ENCODE data around the gene NCL. TPM values are rescaled to one million over a fixed set of nuclear protein-coding genes. Genes with fewer than 3 reads are reported as not detected.
A peak's percentile ranks its signal among the peaks of the same experiment; 100 is the strongest.

Gene NCL
- total and polyA plus RNA-seq, 2 experiments from 2014 or later, result 222 to 527 TPM

DNA sequence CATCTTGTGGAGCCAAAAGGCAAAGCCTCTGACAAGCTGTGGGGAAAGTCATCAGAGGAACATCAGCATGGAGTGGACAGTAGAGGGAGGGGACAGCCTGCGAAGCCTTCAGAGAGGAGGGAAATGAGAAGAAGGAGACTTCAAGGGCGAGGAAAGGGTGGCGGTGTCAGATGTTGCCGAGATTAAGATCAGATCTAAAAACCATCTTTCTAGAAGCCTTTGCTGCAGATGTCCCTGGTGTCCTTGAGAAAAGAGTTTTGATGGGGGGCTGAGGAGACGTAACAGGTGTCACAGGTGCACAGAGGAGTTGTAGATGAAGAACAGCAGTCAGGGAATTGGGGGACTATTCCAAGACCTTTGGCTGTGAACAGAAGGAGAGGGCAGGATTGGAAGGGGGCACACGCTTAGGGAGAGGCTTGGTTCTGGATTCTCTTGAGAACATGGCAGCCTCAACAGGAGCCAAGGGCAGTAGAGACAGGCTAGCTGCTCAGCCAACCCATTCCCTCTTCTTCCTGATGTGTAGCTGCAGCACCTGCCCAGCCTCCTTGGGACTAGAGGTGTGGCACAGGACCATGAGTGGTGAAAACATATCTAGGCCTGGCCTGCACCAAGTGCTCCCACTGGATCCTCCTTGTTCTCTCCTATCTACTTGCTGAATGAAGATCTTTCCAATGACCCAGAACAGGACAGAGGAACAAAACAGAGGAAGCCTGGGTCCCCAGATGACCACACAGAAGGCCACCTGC is 22.7 kb upstream of the NCL start:
- no peaks in the 10 kb centered on the region for H3K9me3 ChIP-seq (ENCODE audit: low read depth)
- no peak for DNase-seq (ENCODE audit: low read depth in 1 of 2, low spot score in 1 of 2)
- no peak overlapping the region for H3K4me3 ChIP-seq
- no peaks in the 10 kb centered on the region for H3K4me1 ChIP-seq (ENCODE audit: low read depth)
- H3K27ac ChIP-seq, result no peak overlapping the region
- TF ChIP-seq, protein P1, sequence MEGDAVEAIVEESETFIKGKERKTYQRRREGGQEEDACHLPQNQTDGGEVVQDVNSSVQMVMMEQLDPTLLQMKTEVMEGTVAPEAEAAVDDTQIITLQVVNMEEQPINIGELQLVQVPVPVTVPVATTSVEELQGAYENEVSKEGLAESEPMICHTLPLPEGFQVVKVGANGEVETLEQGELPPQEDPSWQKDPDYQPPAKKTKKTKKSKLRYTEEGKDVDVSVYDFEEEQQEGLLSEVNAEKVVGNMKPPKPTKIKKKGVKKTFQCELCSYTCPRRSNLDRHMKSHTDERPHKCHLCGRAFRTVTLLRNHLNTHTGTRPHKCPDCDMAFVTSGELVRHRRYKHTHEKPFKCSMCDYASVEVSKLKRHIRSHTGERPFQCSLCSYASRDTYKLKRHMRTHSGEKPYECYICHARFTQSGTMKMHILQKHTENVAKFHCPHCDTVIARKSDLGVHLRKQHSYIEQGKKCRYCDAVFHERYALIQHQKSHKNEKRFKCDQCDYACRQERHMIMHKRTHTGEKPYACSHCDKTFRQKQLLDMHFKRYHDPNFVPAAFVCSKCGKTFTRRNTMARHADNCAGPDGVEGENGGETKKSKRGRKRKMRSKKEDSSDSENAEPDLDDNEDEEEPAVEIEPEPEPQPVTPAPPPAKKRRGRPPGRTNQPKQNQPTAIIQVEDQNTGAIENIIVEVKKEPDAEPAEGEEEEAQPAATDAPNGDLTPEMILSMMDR (IDR thresholded peaks at IDR 0.05; ENCODE audit: low read depth, low read length), result no peak
- H3K27me3 ChIP-seq, result no peaks in the 10 kb centered on the region
- H3K36me3 ChIP-seq, result no peaks in the 10 kb centered on the region

DNA sequence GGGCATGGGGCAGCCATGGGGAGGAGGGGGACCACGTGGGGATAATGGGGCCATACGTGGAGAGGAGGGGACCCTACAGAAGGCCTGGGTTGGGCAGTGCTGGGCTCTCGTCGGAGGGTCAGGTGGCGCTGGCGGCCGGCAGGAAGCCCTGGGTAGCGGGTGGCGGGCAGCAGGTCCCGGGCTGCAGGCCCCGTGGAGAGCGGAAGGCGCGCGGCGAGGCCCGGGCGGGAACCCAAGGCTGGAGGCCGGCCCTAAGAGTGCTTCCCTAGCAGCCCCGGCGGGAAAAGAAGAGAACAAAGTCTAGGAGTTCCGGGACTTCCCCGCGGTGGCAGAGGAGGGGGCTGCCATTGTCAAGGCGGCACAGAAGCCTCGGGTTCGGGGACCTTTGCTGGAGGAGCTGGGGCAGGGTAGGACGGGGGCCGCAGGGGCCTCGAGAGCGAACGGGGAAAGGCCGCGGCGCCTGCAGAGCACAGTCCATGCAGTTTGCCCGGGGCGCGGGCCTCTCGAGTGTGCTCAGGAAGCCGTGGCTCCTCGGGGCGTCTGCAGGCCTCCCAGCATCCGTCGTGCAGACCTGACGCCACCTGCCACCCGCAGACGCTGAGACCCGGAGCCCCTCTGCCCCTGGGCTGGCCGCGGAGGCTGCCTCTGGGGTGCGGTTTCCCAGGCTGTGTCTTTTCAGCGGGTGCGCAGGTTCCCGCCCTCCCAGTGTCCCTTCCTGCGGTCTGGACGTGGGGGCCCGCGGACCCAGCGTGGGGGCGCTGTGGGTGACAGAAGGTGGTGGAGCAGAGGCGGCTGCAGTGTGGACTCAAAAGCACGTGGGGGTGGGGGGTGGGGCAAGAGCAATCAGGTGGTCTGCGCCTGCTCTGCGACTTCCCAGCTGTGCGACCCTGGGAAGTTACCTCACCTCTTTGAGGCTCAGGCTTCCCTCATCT is 19.4 kb upstream of the NCL start:
- DNase-seq (ENCODE audit: low read depth in 1 of 2, low spot score in 1 of 2), result peak in 1 of 2 donors; percentile 60
- TF ChIP-seq, protein P1 (IDR thresholded peaks at IDR 0.05; ENCODE audit: low read depth, low read length), result no peak
- H3K27me3 ChIP-seq, result no peaks in the 10 kb centered on the region
- no peak overlapping the region for H3K4me3 ChIP-seq
- H3K9me3 ChIP-seq (ENCODE audit: low read depth), result no peaks in the 10 kb centered on the region
- H3K4me1 ChIP-seq (ENCODE audit: low read depth), result no peaks in the 10 kb centered on the region
- H3K36me3 ChIP-seq, result no peaks in the 10 kb centered on the region
- no peak overlapping the region for H3K27ac ChIP-seq

DNA sequence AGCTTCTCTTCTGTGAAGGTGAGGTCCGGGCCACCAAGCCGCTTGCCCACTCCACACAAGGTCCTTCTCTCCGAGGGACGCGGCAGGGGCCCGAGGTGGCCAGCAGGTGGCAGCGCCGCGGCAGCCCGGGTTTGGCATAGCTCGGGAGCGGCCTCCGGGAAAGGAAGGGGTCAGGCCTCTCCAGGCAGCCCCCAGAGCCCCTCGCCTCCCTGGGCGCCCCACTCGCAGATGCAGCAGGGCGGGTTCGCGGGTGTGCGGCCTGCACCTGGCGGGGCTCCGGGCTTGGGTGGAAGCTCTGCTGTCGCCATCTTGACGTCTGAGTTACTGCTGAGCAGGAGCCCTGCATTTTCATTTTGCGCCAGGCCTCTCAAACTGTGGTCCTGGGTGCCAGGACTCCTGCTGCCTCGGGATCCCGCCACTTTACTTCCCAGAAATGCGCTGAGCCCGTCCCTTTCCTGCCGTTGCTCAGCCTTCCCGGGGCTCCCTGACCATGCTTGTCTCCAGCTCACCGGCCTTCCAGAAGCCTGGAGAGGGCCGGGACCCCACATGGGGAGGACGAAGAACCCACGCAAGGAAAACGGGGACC is 18.6 kb upstream of the NCL start:
- no peaks in the 10 kb centered on the region for H3K9me3 ChIP-seq (ENCODE audit: low read depth)
- no peaks in the 10 kb centered on the region for H3K4me1 ChIP-seq (ENCODE audit: low read depth)
- TF ChIP-seq, protein P1 (IDR thresholded peaks at IDR 0.05; ENCODE audit: low read depth, low read length), result peak; percentile 96
- no peaks in the 10 kb centered on the region for H3K27me3 ChIP-seq
- DNase-seq (ENCODE audit: low read depth in 1 of 2, low spot score in 1 of 2), result peak; percentile 71 to 73
- no peak overlapping the region for H3K4me3 ChIP-seq
- H3K27ac ChIP-seq, result no peak overlapping the region
- no peaks in the 10 kb centered on the region for H3K36me3 ChIP-seq

DNA sequence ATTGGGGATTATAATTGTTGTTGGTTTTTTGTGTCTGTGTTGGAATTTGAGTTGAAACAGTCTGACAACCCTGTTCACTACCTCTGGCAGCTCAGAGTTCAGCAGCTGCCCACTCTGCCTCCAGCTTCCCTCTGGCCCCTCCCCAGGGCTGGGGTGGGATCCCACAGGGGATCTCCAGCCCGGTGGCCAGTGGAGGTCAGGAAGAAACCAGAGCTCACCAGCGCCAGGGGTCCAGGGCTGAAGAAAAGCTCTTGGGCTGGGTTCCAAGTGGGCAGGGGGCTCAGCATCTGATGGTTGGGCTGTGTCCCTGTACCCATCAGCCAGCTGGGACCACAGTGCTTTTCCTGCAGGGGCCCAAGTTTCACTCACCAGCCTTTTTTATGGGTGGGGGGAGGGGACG is 16.5 kb upstream of the NCL start:
- no peak for DNase-seq (ENCODE audit: low read depth in 1 of 2, low spot score in 1 of 2)

DNA sequence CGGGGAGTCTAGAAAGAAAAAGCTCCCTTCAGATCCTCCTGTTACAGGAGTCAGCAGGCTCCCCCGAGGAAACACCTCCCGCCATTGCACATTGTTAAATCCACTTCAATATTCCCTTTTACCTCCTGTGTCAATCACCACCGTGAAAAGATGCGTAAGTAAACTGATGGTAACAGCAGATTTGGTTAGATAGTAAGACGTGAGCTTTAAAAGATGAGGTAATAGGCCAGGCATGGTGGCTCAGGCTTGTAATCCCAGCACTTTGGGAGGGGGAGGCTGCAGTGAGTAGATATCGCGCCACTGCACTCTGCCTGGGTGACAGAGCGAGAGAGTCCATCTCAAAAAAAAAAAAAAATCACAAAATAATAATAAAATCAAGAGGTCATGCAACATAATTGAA is 15.2 kb upstream of the NCL start:
- no peak for DNase-seq (ENCODE audit: low read depth in 1 of 2, low spot score in 1 of 2)
- Histone ChIP-seq H3K27me3 (no peaks in the 10 kb centered on the region), H3K4me3 (no peak overlapping the region), H3K27ac (no peak overlapping the region), H3K9me3 (ENCODE audit: low read depth) (no peaks in the 10 kb centered on the region), H3K4me1 (ENCODE audit: low read depth) (no peaks in the 10 kb centered on the region), H3K36me3 (no peaks in the 10 kb centered on the region)
- TF ChIP-seq, protein P1 (IDR thresholded peaks at IDR 0.05; ENCODE audit: low read depth, low read length), result no peak

More for the DNA sequence above, 16.5 kb upstream of the NCL start:
- TF ChIP-seq, protein P1 (IDR thresholded peaks at IDR 0.05; ENCODE audit: low read depth, low read length), result no peak
- Histone ChIP-seq H3K9me3 (ENCODE audit: low read depth) (no peaks in the 10 kb centered on the region), H3K4me3 (no peak overlapping the region), H3K27ac (no peak overlapping the region), H3K4me1 (ENCODE audit: low read depth) (no peaks in the 10 kb centered on the region), H3K36me3 (no peaks in the 10 kb centered on the region), H3K27me3 (no peaks in the 10 kb centered on the region)

All from cardiac muscle cell (in vitro differentiated cells and primary cell).